ENCODE measurements around the gene FARP1.

The FARP1 gene

DNA sequence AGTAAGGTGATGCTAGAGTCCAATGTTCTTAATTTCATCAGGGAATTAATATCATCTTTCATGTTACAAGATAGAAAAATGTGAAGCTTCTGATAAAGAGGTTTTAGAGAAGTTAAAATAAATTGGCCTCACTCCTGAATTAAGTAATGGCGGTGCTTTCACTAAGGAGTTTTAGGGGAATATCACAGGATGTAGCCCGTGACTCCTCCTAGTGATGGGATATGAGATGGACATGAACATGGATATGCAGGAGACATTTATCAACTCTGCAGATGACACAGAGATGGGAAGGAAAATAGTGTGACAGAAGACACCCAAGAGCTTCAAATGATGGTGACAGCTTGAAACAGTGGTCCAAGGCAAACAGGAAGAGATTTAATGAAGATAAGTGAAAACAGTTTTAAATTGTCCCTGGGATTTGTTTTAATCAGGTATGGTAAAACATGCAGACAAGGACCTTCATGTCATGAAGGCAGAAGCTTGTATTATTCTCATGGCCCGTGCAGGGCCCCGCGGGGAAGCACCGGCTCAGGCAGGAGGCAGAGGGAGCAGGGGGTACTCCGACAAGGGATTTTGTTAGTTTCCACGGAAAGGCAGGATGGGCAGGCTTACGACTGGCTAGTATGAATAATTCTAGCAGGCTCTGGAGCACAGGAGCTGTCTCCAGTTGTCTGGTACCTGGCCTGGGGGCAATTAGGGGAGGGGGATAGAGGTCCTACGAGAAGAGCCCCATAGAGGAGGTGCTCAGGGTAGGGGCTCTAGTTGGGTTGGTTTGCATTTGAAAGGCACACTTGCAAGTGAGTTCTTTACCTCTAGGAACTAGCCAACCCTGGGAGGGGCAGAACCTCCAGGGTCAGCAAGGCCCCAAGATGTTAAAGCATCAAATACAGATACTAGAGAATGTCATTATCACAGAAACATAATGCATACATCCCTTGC is 38.7 kb upstream of the FARP1 start:
- TF ChIP-seq EZH2 (IDR thresholded peaks at IDR 0.05): no peak
- TF ChIP-seq POLR2AphosphoS5 (IDR thresholded peaks at IDR 0.05; ENCODE audit: borderline replicate concordance, low read depth, low read length): no peak
- no peak for TF ChIP-seq FOXP2 (optimal IDR thresholded peaks at IDR 0.05; ENCODE audit: control extremely low read depth, extremely low read length, insufficient read depth)

GRCh38 chr13:98105929-98106336 is 37.0 kb upstream of the FARP1 start:
- Histone ChIP-seq H3K36me3 (ENCODE audit: insufficient read depth, low read length) (no peaks in the 10 kb centered on the region), H3K9ac (ENCODE audit: insufficient read length) (no peak overlapping the region), H3K4me3 (no peak overlapping the region), H3K27ac (0 out of 2 replicates have a peak overlapping the region, but pooled peaks have one; percentile 8), H3K9me3 (ENCODE audit: low read depth, low read length) (no peaks in the 10 kb centered on the region)
- DNase-seq (ENCODE audit: low read depth, low spot score): no peak
- no peak for TF ChIP-seq POLR2AphosphoS5 (IDR thresholded peaks at IDR 0.05; ENCODE audit: borderline replicate concordance, low read depth, low read length)
- no peak for TF ChIP-seq FOXP2 (optimal IDR thresholded peaks at IDR 0.05; ENCODE audit: control extremely low read depth, extremely low read length, insufficient read depth)
- TF ChIP-seq EZH2 (IDR thresholded peaks at IDR 0.05): no peak

More for the DNA sequence above, 38.7 kb upstream of the FARP1 start:
- H3K9ac ChIP-seq (ENCODE audit: insufficient read length): no peak overlapping the region
- no peak for DNase-seq (ENCODE audit: low read depth, low spot score)
- H3K36me3 ChIP-seq (ENCODE audit: insufficient read depth, low read length): no peaks in the 10 kb centered on the region
- no peak overlapping the region for H3K27ac ChIP-seq
- no peak overlapping the region for H3K4me3 ChIP-seq
- H3K9me3 ChIP-seq (ENCODE audit: low read depth, low read length): no peaks in the 10 kb centered on the region

GRCh38 chr13:98108341-98108740 is 34.6 kb upstream of the FARP1 start:
- H3K4me3 ChIP-seq: no peak overlapping the region
- H3K9me3 ChIP-seq (ENCODE audit: low read depth, low read length): no peaks in the 10 kb centered on the region
- TF ChIP-seq EZH2 (IDR thresholded peaks at IDR 0.05): no peak
- TF ChIP-seq POLR2AphosphoS5 (IDR thresholded peaks at IDR 0.05; ENCODE audit: borderline replicate concordance, low read depth, low read length): no peak
- no peak for TF ChIP-seq FOXP2 (optimal IDR thresholded peaks at IDR 0.05; ENCODE audit: control extremely low read depth, extremely low read length, insufficient read depth)
- no peak overlapping the region for H3K27ac ChIP-seq
- H3K9ac ChIP-seq (ENCODE audit: insufficient read length): no peak overlapping the region
- no peak for DNase-seq (ENCODE audit: low read depth, low spot score)
- no peaks in the 10 kb centered on the region for H3K36me3 ChIP-seq (ENCODE audit: insufficient read depth, low read length)

GRCh38 chr13:98109226-98109853 is 33.6 kb upstream of the FARP1 start:
- Histone ChIP-seq H3K4me3 (no peak overlapping the region), H3K36me3 (ENCODE audit: insufficient read depth, low read length) (no peaks in the 10 kb centered on the region), H3K9me3 (ENCODE audit: low read depth, low read length) (no peaks in the 10 kb centered on the region), H3K9ac (ENCODE audit: insufficient read length) (no peak overlapping the region), H3K27ac (no peak overlapping the region)
- no peak for DNase-seq (ENCODE audit: low read depth, low spot score)
- no peak for TF ChIP-seq EZH2 (IDR thresholded peaks at IDR 0.05)
- TF ChIP-seq POLR2AphosphoS5 (IDR thresholded peaks at IDR 0.05; ENCODE audit: borderline replicate concordance, low read depth, low read length): no peak
- TF ChIP-seq FOXP2 (optimal IDR thresholded peaks at IDR 0.05; ENCODE audit: control extremely low read depth, extremely low read length, insufficient read depth): no peak

- H3K4me3 ChIP-seq: no peak overlapping the region
- H3K9me3 ChIP-seq (ENCODE audit: low read depth, low read length): no peaks in the 10 kb centered on the region
- no peak overlapping the region for H3K27ac ChIP-seq
- H3K36me3 ChIP-seq (ENCODE audit: insufficient read depth, low read length): no peaks in the 10 kb centered on the region
- TF ChIP-seq POLR2AphosphoS5 (IDR thresholded peaks at IDR 0.05; ENCODE audit: borderline replicate concordance, low read depth, low read length) (no peak), EZH2 (IDR thresholded peaks at IDR 0.05) (no peak), FOXP2 (optimal IDR thresholded peaks at IDR 0.05; ENCODE audit: control extremely low read depth, extremely low read length, insufficient read depth) (no peak)
- no peak overlapping the region for H3K9ac ChIP-seq (ENCODE audit: insufficient read length)
- no peak for DNase-seq (ENCODE audit: low read depth, low spot score)
These were observed 32.1 kb upstream of the FARP1 start for GRCh38 chr13:98110749-98111148.

GRCh38 chr13:98111168-98112098 is 31.5 kb upstream of the FARP1 start:
- Histone ChIP-seq H3K9ac (ENCODE audit: insufficient read length) (no peak overlapping the region), H3K36me3 (ENCODE audit: insufficient read depth, low read length) (no peaks in the 10 kb centered on the region), H3K4me3 (no peak overlapping the region), H3K9me3 (ENCODE audit: low read depth, low read length) (no peaks in the 10 kb centered on the region), H3K27ac (no peak overlapping the region)
- no peak for DNase-seq (ENCODE audit: low read depth, low spot score)
- no peak for TF ChIP-seq EZH2 (IDR thresholded peaks at IDR 0.05)
- no peak for TF ChIP-seq FOXP2 (optimal IDR thresholded peaks at IDR 0.05; ENCODE audit: control extremely low read depth, extremely low read length, insufficient read depth)
- no peak for TF ChIP-seq POLR2AphosphoS5 (IDR thresholded peaks at IDR 0.05; ENCODE audit: borderline replicate concordance, low read depth, low read length)

DNA sequence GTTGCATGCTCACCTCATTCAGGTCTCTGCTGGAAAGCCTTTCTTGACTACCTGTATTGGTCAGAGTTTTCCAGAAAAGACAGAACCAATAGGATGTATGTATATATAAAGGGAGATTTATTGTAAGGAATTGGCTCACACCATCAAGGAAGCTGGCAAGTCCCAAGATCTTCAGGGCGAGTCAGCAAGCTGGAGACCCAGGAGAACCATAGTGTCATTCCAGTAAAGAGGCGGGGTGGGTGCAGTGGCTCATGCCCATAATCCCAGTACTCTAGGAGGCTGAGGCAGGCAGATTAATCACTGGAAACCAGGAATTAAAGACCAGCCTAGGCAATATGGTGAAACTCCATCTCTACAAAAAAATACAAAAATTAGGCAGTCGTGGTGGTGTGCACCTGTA is 30.4 kb upstream of the FARP1 start:
- Histone ChIP-seq H3K27ac (no peak overlapping the region), H3K4me3 (no peak overlapping the region), H3K9me3 (ENCODE audit: low read depth, low read length) (no peaks in the 10 kb centered on the region), H3K9ac (ENCODE audit: insufficient read length) (no peak overlapping the region), H3K36me3 (ENCODE audit: insufficient read depth, low read length) (no peaks in the 10 kb centered on the region)
- no peak for DNase-seq (ENCODE audit: low read depth, low spot score)
- TF ChIP-seq POLR2AphosphoS5 (IDR thresholded peaks at IDR 0.05; ENCODE audit: borderline replicate concordance, low read depth, low read length): no peak
- TF ChIP-seq FOXP2 (optimal IDR thresholded peaks at IDR 0.05; ENCODE audit: control extremely low read depth, extremely low read length, insufficient read depth): no peak
- TF ChIP-seq EZH2 (IDR thresholded peaks at IDR 0.05): no peak

All from SK-N-MC (cell line).